ENCODE measurements around the gene RBM27.
"Not testable (repeated sequence)": the region's sequence is repeated elsewhere in the genome, so short reads cannot be mapped to it uniquely, and the experiment has no call there.

DNA sequence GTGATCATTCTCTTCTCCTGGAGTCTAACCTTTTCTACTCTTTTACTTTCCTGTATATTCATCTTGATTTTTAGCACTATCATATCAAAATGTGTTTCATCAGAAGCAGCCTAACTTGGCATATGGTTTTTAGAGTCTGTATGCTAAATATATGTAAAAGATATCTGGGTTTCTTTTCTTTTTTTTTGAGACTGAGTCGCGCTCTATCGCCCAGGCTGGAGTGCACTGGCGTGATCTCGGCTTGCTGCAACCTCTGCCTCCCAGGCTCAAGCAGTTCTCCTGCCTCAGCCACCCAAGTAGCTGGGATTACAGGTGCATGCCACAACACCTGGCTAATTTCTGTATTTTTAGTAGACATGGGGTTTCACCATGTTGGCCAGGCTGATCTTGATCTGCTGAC, 11.5 kb downstream of the RBM27 start:
- not testable (repeated sequence) for TF ChIP-seq POLR2AphosphoS5 (IDR thresholded peaks at IDR 0.05; ENCODE audit: borderline replicate concordance, low read depth, low read length); FOXP2 (optimal IDR thresholded peaks at IDR 0.05; ENCODE audit: control extremely low read depth, extremely low read length, insufficient read depth)
